HepG2 (cell line): ENCODE data around the gene RAPSN. TPM values are rescaled to one million over a fixed set of nuclear protein-coding genes. Genes with fewer than 3 reads are reported as not detected.

ENCODE experiments used
- ATAC-seq: fragments of 200-7000 bp; cut with Tn5 transposase; 3 replicates; pipeline ENCODE4 v1.9.1; 2020; ENCODE audit warnings: mild to moderate bottlenecking, moderate library complexity
- BruUV-seq: library from RNA; stranded (reverse); fragments of 400-500 nt; replicated peaks from 2 replicates; lab custom pipeline; 2021; lab: Mats Ljungman, UMichigan
- CTCF ChIA-PET: fragments of 300-600 bp; formaldehyde crosslinking; extraction: SDS; loops from one replicate; lab custom pipeline; 2021; ENCODE audit warnings: low total read pairs, inconsistent platforms, low intra/inter-chr PET ratio; lab: Yijun Ruan, JAX
- POLR2A ChIA-PET: fragments of 350-600 bp; sonication (Branson Sonifier 250); formaldehyde crosslinking; loops from one replicate; lab custom pipeline; 2020; ENCODE audit warnings: antibody characterized with exemption, inconsistent platforms; lab: Yijun Ruan, JAX
- DNase-seq: peaks from one replicate; pipeline ENCODE4 v3.0.0-alpha.2; 2015; ENCODE audit warnings: low spot score
- FAIRE-seq: peaks from 3 replicates; lab custom pipeline; 2011; peaks lifted over from hg19 to GRCh38; lab: Jason Lieb, UNC
- H2AFZ ChIP-seq: one replicate; pipeline ENCODE4 v1.6.1; 2011; ENCODE audit warnings: low read length, inconsistent platforms
- H3K27ac ChIP-seq: fragments of 300-600 bp; 3 replicates; pipeline ENCODE4 v1.8.0; 2011; ENCODE audit warnings: mixed run types, mild to moderate bottlenecking, mixed read lengths, low read length, inconsistent platforms; ENCODE audit not compliant: insufficient read depth; ENCODE audit errors: extremely low read length
- H3K27me3 ChIP-seq, 2 experiments: fragments of 200-600 bp in 1 of 2; 2 replicates in 1 of 2; 3 replicates in 1 of 2; pipeline versions ENCODE4 v1.6.0 to v1.8.0; 2011; ENCODE audit warnings: low read length in 2 of 2, mild to moderate bottlenecking in 2 of 2, moderate library complexity in 2 of 2, inconsistent platforms in 1 of 2; ENCODE audit not compliant: insufficient read depth in 2 of 2, control insufficient read depth in 1 of 2
- H3K36me3 ChIP-seq, 2 experiments: fragments of 200-600 bp in 1 of 2; replicated peaks in 1 of 2; 2 replicates in 1 of 2; 3 replicates in 1 of 2; pipeline versions ENCODE4 v1.5.1 to v1.8.0; 2011; ENCODE audit warnings: low read length in 2 of 2, inconsistent platforms in 1 of 2; ENCODE audit not compliant: insufficient read depth in 2 of 2, control insufficient read depth in 1 of 2
- H3K4me1 ChIP-seq: 2 replicates; pipeline ENCODE4 v1.5.1; 2012; ENCODE audit warnings: low read length, inconsistent platforms; ENCODE audit not compliant: insufficient read depth
- H3K4me2 ChIP-seq: 2 replicates; pipeline ENCODE4 v1.6.0; 2011; ENCODE audit warnings: low read depth, low read length, inconsistent platforms
- H3K4me3 ChIP-seq, 3 experiments: fragments of 200-600 bp in 1 of 3; sonication (generic), shearing (Covaris generic) in 1 of 3; replicated peaks in 1 of 3; 2 replicates each; pipeline ENCODE4 v1.5.1; 2011 to 2016; ENCODE audit warnings: low read length in 3 of 3, inconsistent platforms in 2 of 3, low read depth in 2 of 3, mild to moderate bottlenecking in 2 of 3, control low read depth in 1 of 3, mixed read lengths in 1 of 3; ENCODE audit not compliant: insufficient read depth in 1 of 3
- H3K79me2 ChIP-seq: one replicate; pipeline ENCODE4 v1.6.1; 2011; ENCODE audit warnings: low read length, inconsistent platforms; ENCODE audit not compliant: insufficient read depth
- H3K9ac ChIP-seq: 2 replicates; pipeline ENCODE4 v1.6.0; 2011; ENCODE audit warnings: mild to moderate bottlenecking, low read depth, low read length, inconsistent platforms; ENCODE audit not compliant: insufficient read depth
- H3K9me3 ChIP-seq: 2 replicates; pipeline ENCODE4 v1.5.1; 2012; ENCODE audit warnings: mild to moderate bottlenecking, low read length
- H4K20me1 ChIP-seq: 2 replicates; pipeline ENCODE4 v1.6.0; 2011; ENCODE audit warnings: inconsistent platforms, mild to moderate bottlenecking, low read length, moderate library complexity; ENCODE audit not compliant: insufficient read depth
- FOXK1 ChIP-seq: sonication (generic); formaldehyde crosslinking; IDR thresholded peaks from 2 replicates; pipeline ENCODE4 v1.4.0; 2020; ENCODE audit warnings: low read depth, missing genetic modification reagents, borderline replicate concordance
- GZF1 ChIP-seq: sonication (generic); formaldehyde crosslinking; IDR thresholded peaks from 2 replicates; pipeline ENCODE4 v1.5.1; 2020; ENCODE audit warnings: mild to moderate bottlenecking, missing genetic modification reagents
- HDAC2 ChIP-seq: sonication (generic); formaldehyde crosslinking; IDR thresholded peaks from 2 replicates; pipeline ENCODE4 v1.4.0; 2020; ENCODE audit warnings: missing genetic modification reagents
- HES4 ChIP-seq: sonication (generic); formaldehyde crosslinking; IDR thresholded peaks from 2 replicates; pipeline ENCODE4 v1.9.0; 2021; ENCODE audit warnings: mild to moderate bottlenecking, missing genetic modification reagents, borderline replicate concordance
- MED1 ChIP-seq: sonication (generic); formaldehyde crosslinking; IDR thresholded peaks from 2 replicates; pipeline ENCODE4 v1.4.0; 2020; ENCODE audit warnings: missing genetic modification reagents
- NONO ChIP-seq, 2 experiments: fragments of 450-650 bp in 1 of 2; sonication (generic) in 1 of 2; formaldehyde crosslinking in 1 of 2; IDR thresholded peaks in 1 of 2; conservative IDR thresholded peaks in 1 of 2; 2 replicates each; pipeline versions ENCODE4 v1.6.1 to v1.8.0; 2017 to 2022; ENCODE audit warnings: mild to moderate bottlenecking in 1 of 2, missing genetic modification reagents in 1 of 2, moderate library complexity in 1 of 2
- PRMT3 ChIP-seq: sonication (generic); formaldehyde crosslinking; IDR thresholded peaks from 2 replicates; pipeline ENCODE4 v1.8.1; 2022; ENCODE audit warnings: low read depth, mild to moderate bottlenecking, moderate library complexity, missing genetic modification reagents, borderline replicate concordance
- SOX5 ChIP-seq: IDR thresholded peaks from 2 replicates; pipeline ENCODE4 v1.6.1; 2016; ENCODE audit warnings: borderline replicate concordance
- ZBTB7B ChIP-seq: sonication (generic); formaldehyde crosslinking; IDR thresholded peaks from 2 replicates; pipeline ENCODE4 v1.4.0; 2020; ENCODE audit warnings: missing genetic modification reagents
- ZEB1 ChIP-seq: IDR thresholded peaks from 2 replicates; pipeline ENCODE4 v1.6.1; 2012; ENCODE audit warnings: mild to moderate bottlenecking, low read depth, inconsistent platforms; ENCODE audit not compliant: insufficient replicate concordance
- ZNF264 ChIP-seq: sonication (generic); formaldehyde crosslinking; IDR thresholded peaks from 2 replicates; pipeline ENCODE4 v1.4.0; 2020; ENCODE audit warnings: missing genetic modification reagents
- ZNF280D ChIP-seq: sonication (generic); formaldehyde crosslinking; IDR thresholded peaks from 2 replicates; pipeline ENCODE4 v1.5.1; 2020; ENCODE audit warnings: mild to moderate bottlenecking, missing genetic modification reagents
- ZNF432 ChIP-seq: sonication (generic); formaldehyde crosslinking; IDR thresholded peaks from 2 replicates; pipeline ENCODE4 v1.5.0; 2020; ENCODE audit warnings: missing genetic modification reagents, mild to moderate bottlenecking, borderline replicate concordance
- ZNF441 ChIP-seq: sonication (generic); formaldehyde crosslinking; IDR thresholded peaks from 2 replicates; pipeline ENCODE4 v1.7.0; 2021; ENCODE audit warnings: missing genetic modification reagents, borderline replicate concordance
- ZNF567 ChIP-seq: sonication (generic); formaldehyde crosslinking; IDR thresholded peaks from 2 replicates; pipeline ENCODE4 v1.8.1; 2023; ENCODE audit warnings: mild to moderate bottlenecking, missing genetic modification reagents, borderline replicate concordance
- ZNF761 ChIP-seq: sonication (generic); formaldehyde crosslinking; conservative IDR thresholded peaks from 2 replicates; pipeline ENCODE4 v1.4.0; 2020; ENCODE audit warnings: mild to moderate bottlenecking, missing genetic modification reagents
- WGBS: methylation state at CpG from one replicate; pipeline ENCODE4 v1.1.6; 2017; ENCODE audit warnings: low lambda C conversion rate; 5-methylcytosine and 5-hydroxymethylcytosine counted together
- in situ Hi-C: cut with HindIII; loops from 2 replicates; pipeline ENCODE4 v1.10.0; 2017; ENCODE audit warnings: low pct_unique_long_range_greater_than_20kb; ENCODE audit not compliant: extremely low pct_ligation_motif_present
- intact Hi-C: fragments of 100-400 bp; cut with micrococcal nuclease; formaldehyde crosslinking; loops from one replicate; pipeline ENCODE4 v1.10.0; 2022; ENCODE audit not compliant: unreplicated experiment
- polyA plus RNA-seq, 8 experiments: library from polyadenylated mRNA; depleted of rRNA in 3 of 8; stranded (reverse) in 7 of 8; unstranded in 1 of 8; fragments of >200 nt; fragmentation: Illumina TruSeq in 4 of 8; extraction: Trizol in 4 of 8; gene quantifications; 2 replicates each; pipeline versions ENCODE4 v1.2.1 to v1.2.3, GENCODE V29; 2011 to 2016; ENCODE audit warnings: low read depth in 4 of 8, missing spikeins in 1 of 8, mixed read lengths in 1 of 8; ENCODE audit not compliant: insufficient read depth in 1 of 8
- total RNA-seq, 5 experiments: library from RNA; depleted of rRNA; stranded (reverse); fragments of >200 nt; fragmentation: Illumina TruSeq; extraction: Trizol; gene quantifications; 2 replicates each; pipeline ENCODE4 v1.2.3, GENCODE V29; 2016; ENCODE audit warnings: low read depth in 1 of 5

RAPSN gene
- total and polyA plus RNA-seq, 2 of the 13 experiments (the other 11 are each of a cell fraction or from before 2014, with no cell fraction given) = 0.15 to 1.2 TPM

- H3K4me2 ChIP-seq = no peak overlapping the region
- H3K27me3 ChIP-seq = no peaks in the 10 kb centered on the region; a peak in 1 of 5 replicates
- no peaks in the 10 kb centered on the region for H3K9me3 ChIP-seq
- H2AFZ ChIP-seq = no peak overlapping the region
- no peak for DNase-seq
- FAIRE-seq = no peak
- in situ Hi-C loops (no loop called here), intact Hi-C loops (loop anchor here (5.0 kb wide), 1 partner anchor 719 kb away; the partner anchor contains the start of gene F2)
- BruUV-seq = no TSS peak
- no peaks in the 10 kb centered on the region for H3K79me2 ChIP-seq
- H3K36me3 ChIP-seq = no peaks in the 10 kb centered on the region; a peak in 1 of 5 replicates
- H3K27ac ChIP-seq = peak overlapping the region; percentile 97
- peaks cover 84% of the 10 kb centered on the region for H3K4me1 ChIP-seq
- POLR2A ChIA-PET = interaction anchor here (0.9 to 3.0 kb wide), 10 partner anchors 9 to 49 kb away, joined by 3 to 68 read pairs (median 8); partner anchors contain the start of genes PSMC3, RAPSN and SLC39A13
- ATAC-seq = no peak
- CTCF ChIA-PET = no interaction called here
- no peak overlapping the region for H3K9ac ChIP-seq
- no peaks in the 10 kb centered on the region for H4K20me1 ChIP-seq
- TF ChIP-seq ZNF264 (CRISPR knock-in tag) (peak; percentile 99), HES4 (CRISPR knock-in tag) (no peak)
- no peak overlapping the region for H3K4me3 ChIP-seq
- 93% methylated on average over 3 of the region's 3 CpGs for WGBS
Observed at GRCh38 chr11:47436726-47437125, 12.2 kb downstream of the RAPSN start.

GRCh38 chr11:47435687-47436086 lies 13.2 kb downstream of the RAPSN start:
- H3K4me2 ChIP-seq = peak overlapping the region; percentile 34
- no peaks in the 10 kb centered on the region for H3K36me3 ChIP-seq
- H3K9ac ChIP-seq = no peak overlapping the region
- no peak overlapping the region for H2AFZ ChIP-seq
- DNase-seq (peak; percentile 73), FAIRE-seq (peak; percentile 42), ATAC-seq (peak; percentile 10)
- H3K27me3 ChIP-seq = no peaks in the 10 kb centered on the region; a peak in 1 of 5 replicates
- no peak overlapping the region for H3K4me3 ChIP-seq
- CTCF ChIA-PET = no interaction called here
- H3K9me3 ChIP-seq = no peaks in the 10 kb centered on the region
- no peaks in the 10 kb centered on the region for H3K79me2 ChIP-seq
- intact Hi-C loops (loop anchor here (5.0 kb wide), 1 partner anchor 718 kb away; the partner anchor contains the start of gene F2), in situ Hi-C loops (no loop called here)
- peak overlapping the region; percentile 65 for H3K27ac ChIP-seq
- H3K4me1 ChIP-seq = peaks cover 92% of the 10 kb centered on the region
- POLR2A ChIA-PET = interaction anchor here (0.9 to 2.3 kb wide), 4 partner anchors 10 to 26 kb away, joined by 3 to 6 read pairs (median 4); partner anchors contain the start of genes PSMC3 and SLC39A13
- no TSS peak for BruUV-seq
- WGBS = 6% methylated on average over 3 of the region's 3 CpGs
- H4K20me1 ChIP-seq = no peaks in the 10 kb centered on the region
- TF ChIP-seq GZF1 = no peak
- TF ChIP-seq PRMT3 (CRISPR knock-in tag) = no peak
- TF ChIP-seq SOX5 (CRISPR knock-in tag) = peak; percentile 41; the same call in 1 of the 2 replicates
- no peak for TF ChIP-seq ZNF567 (CRISPR knock-in tag)
- no peak for TF ChIP-seq FOXK1
- no peak for TF ChIP-seq ZBTB7B (CRISPR knock-in tag)
- no peak for TF ChIP-seq ZEB1
- TF ChIP-seq ZNF280D (CRISPR knock-in tag) = no peak
- peak; percentile 70; the same call in 1 of the 2 replicates for TF ChIP-seq HDAC2 (CRISPR knock-in tag)
- TF ChIP-seq NONO (IDR thresholded peaks at IDR 0.05) = no peak
- 0 out of 2 replicates have a peak, but pooled peaks have one; percentile 15 for TF ChIP-seq NONO (CRISPR knock-in tag; conservative IDR thresholded peaks at IDR 0.05)
- TF ChIP-seq ZNF432 = no peak
- no peak for TF ChIP-seq ZNF761 (CRISPR knock-in tag)
- TF ChIP-seq ZNF441 (CRISPR knock-in tag) = no peak
- peak; percentile 44; the same call in 1 of the 2 replicates for TF ChIP-seq MED1 (CRISPR knock-in tag)
